NAMALWA (cell line): ENCODE measurements around the gene RNASE8.

Experiments
- DNase-seq: peaks from one replicate; pipeline ENCODE4 v3.0.0-alpha.2; 2015; ENCODE audit warnings: low spot score

Gene RNASE8

GRCh38 chr14:21092273-21093011 is 34.8 kb downstream of the RNASE8 start:
- peak; percentile 88 for DNase-seq

DNA sequence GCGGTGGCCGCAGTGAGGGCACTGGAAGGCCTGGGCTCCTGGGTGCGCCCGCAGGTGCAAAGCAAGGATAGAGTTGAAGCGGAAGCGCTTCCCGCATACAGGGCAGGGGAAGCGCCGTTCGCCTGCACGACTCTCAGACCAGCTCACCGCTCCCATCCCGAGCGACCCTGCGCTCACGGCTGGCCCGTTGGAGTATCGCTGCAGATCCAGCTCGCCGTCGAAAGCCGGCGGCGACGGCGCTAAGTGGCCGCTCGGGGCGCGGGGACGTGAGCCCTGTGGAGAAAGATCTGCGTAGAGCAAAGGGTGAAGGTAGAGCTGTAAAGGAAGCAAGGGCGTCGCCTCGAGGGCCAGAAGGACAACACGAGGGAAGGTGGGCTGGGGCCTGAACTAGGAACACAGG is 35.4 kb downstream of the RNASE8 start:
- DNase-seq: no peak

- DNase-seq: no peak
Measured at GRCh38 chr14:21093769-21094681, 36.4 kb downstream of the RNASE8 start.

- no peak for DNase-seq
Measured at GRCh38 chr14:21095430-21096205, 38.0 kb downstream of the RNASE8 start.

DNA sequence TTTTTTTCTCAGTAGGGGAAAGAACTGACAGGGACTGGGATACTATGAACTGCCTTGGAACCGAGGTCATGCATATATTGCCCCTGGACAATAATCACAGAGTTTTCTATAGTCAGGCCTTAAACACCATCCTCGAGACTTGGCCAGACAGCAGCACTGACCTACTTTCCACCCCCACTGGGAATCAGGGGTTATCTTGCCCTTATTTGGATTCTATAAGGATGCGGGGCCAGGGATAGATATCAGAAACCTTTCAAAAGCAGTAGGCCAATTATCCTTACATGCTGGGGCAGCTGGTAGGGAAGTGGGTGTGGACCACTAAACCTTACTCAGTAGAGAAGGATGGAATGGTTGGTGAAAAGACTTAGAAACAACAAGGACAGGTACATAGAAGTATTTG is 38.8 kb downstream of the RNASE8 start:
- no peak for DNase-seq

GRCh38 chr14:21096978-21097635 is 39.5 kb downstream of the RNASE8 start:
- DNase-seq: no peak

GRCh38 chr14:21097636-21098075 is 40.0 kb downstream of the RNASE8 start:
- no peak for DNase-seq

DNA sequence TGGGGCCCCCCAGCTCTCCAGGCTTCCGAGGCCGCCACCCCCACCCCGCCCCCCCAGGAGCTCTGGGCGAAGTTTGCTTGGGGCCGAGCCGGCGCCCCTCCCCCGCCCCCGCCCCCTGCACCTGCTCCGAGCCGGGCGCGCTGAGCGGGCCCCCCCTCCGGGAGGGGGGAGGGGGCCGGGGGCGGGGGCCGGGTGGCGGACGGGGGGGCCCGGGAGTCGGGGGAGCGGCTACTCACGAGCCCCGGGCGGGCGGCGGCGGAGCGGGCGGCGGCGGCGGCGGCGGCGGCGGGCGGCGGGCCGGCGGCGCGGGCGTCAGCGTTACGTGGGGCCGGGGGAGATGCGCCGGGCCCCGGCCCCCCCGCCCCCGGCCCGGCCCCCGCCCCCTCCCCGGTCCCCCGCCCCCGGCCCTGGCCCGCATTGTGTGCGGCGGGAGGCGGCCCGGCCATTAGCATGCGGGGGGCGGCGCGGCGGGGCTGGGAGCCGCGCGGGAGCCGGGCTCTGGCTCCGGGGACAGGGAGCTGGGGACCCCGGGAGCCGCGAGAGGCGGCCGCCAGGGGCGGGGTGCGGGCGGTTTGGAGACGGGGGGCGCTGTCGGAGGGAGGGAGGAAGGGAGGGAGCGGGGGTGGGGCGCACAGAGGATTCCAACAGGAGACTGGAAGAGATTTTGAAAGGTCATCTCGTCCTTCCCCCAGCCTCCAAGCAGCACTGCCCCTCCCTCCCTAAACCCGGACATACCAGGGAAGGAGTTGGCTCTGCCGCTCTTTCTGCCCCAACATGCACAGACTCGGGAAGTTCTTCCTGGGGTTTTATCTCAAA is 40.7 kb downstream of the RNASE8 start, which contains the start of gene ZNF219:
TSS of gene ZNF219 (minus strand) at position 580 of the 816 bp plus-strand sequence. CDS start 5,064 bp downstream, outside the sequence.
- DNase-seq: no peak

DNA sequence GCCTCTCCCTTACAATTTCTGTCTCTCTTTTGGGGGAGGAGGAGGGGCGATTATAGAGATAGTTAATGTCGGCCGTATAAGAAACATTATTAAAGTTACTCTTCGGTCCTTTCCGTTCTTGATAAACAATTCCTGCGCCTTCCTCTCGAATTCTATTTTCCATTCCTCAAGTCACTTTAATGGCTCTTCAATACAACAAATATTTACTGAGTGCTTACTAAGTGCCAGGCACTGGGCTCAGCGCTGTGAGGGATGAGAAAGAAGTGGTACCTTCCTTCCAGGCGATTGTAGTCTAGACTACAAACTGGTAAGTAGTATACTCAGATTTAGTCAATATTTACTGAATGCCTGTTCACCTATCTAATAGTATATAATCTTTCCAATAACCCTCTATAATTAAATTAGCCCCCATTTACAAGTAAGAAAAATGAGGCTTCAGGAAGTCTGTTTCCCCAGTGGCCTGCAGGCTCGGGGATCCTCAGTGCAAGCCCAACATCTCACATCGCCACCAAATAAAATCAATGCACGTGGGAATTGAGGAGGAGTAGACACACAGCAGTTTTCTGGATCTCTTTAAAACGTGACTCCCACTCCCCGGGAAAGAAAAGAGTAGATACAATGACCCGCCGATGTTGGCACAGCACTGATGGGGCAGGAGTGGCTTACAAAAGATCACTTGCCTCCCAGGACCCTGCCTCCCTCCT is 41.4 kb downstream of the RNASE8 start:
- DNase-seq: no peak

DNA sequence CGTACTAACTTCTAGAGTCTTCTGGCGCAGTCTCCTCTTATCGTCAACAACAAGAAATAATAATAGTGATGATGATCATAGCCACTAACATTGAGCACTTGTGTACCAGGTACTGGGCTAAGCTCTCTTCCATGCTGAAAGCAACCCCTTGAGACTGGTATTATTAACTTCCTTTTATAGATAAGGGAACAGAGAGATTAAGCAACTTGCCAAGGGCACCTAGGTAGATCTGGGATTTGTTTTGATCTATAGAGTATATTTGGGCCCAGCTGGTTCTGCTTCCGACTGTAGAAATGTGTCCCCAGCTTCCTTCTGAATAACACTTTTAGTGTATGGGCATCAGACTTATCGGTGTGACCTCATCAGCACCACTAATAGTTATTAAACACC is 42.0 kb downstream of the RNASE8 start:
- no peak for DNase-seq

GRCh38 chr14:21100931-21101330 is 43.3 kb downstream of the RNASE8 start, which contains the start of gene TMEM253:
Gene TMEM253, plus strand, starts transcription at chr14:21101066. Its CDS starts 278 bp downstream, at chr14:21101344.
- DNase-seq: no peak

- DNase-seq: no peak
Measured at GRCh38 chr14:21101802-21102413, 44.3 kb downstream of the RNASE8 start.

DNA sequence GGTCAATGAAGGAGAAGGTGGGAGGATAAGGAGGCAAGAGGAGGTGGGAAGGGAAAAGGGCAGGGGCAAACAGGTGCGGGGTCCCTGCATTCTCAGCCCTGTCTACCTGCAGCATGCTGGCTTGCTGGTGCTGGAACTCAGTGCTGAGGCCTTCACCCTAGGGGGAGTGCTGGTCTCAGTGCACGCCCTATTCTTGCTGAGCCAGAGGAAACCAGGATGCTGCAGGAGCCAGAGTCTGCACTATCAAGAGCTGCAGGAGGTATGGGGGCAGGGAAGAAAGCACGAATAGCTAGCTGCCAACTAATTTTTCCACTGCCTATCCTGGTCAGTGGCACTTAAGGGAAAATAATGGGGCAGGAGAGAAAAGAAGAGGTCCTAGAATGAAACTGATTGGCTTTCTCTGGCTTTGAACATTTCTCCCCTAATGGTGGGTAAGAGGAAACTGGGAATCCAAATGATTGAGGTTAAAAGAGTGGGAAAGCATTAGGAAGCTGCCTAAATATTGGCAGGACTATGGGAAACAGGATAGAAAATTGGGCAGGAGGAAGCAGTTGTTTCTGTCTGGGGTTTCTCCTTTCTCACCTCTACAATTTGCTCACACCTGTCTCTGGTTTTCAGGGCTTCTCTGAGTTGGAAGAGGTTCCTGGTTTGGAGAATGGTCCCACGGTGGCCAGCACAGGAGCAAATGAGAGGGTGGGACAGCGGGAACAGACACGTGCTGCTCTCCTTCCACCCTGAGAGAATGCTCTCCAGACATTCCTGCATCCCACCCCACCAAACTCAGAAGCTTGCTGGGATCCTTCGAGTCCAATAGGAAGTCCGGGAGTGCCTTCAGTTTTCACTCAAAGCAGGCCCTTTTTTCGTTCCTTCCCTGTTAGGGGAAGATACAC is 45.1 kb downstream of the RNASE8 start:
- DNase-seq: no peak

GRCh38 chr14:21103411-21103709 is 45.7 kb downstream of the RNASE8 start:
- no peak for DNase-seq

DNA sequence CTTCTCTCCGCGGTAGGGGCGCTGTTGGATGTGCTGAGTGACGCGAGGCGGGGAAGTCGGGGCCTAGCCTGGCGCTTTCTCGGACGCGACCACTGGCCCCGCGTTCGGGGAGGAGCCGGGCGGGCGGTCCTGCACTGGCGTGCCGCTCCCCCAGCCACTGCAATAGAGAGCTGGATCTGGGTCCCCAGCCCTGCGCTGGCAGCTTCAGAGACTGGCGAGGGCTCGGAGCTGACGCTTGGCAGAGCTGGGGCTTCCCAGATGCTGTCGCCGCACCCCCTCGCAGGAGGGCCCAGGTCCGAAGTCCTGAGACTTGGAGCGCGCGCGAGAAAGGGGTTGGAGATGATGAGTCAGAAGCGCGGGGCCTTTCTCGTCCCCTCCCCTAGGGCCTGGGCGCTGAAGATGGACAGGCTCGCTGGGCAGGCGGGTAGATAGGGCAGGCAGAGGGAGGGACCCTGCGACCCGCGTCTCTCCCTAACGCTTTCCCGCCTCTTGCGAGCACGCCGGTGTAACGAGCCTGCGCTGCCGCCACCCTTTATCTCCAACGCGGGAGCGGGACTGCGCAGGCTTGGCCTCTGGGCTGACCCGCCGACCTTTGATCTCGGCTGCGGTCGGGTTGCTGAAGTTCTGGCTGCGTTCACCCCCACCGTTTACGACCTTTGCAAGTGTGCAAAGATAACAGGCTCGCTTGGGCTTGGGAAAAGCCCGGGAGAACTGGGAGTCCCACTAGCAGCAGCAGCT is 46.3 kb downstream of the RNASE8 start:
- peak; percentile 97 for DNase-seq

- peak; percentile 79 for DNase-seq
Measured at GRCh38 chr14:21104448-21105060, 46.9 kb downstream of the RNASE8 start.

GRCh38 chr14:21105095-21105494 is 47.5 kb downstream of the RNASE8 start:
- DNase-seq: no peak

DNA sequence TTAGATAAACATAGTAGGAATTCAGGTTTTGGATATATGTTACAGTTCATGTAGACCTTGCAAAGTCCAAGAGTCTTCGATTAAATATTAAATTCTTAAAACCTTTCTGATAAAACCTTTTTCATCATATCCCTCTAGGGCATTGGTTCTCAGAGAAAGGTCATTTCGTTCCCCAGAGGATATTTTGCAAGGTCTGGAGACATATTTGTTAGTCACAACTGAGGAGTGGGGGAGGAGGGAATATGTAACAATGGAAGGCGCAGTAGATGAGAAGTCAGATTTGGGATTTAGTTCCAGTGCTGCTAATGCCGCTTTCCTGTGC is 48.5 kb downstream of the RNASE8 start:
- DNase-seq: no peak
